ENCODE results near the gene UNC13A. TPM values are rescaled to one million over a fixed set of nuclear protein-coding genes. Genes with fewer than 3 reads are reported as not detected.
"Not testable (repeated sequence)": the region's sequence is repeated elsewhere in the genome, so short reads cannot be mapped to it uniquely, and the experiment has no call there.

Gene UNC13A
- total RNA-seq, 2 experiments from 2014 or later, result 0.08 TPM; not detected in 1

GRCh38 chr19:17570291-17570690 lies 117.9 kb downstream of the UNC13A start:
- H3K4me1 Mint-ChIP-seq, H3K4me3 Mint-ChIP-seq, DNase-seq, H3K27ac Mint-ChIP-seq, H3K9me3 Mint-ChIP-seq, H3K27me3 Mint-ChIP-seq: not testable (repeated sequence)
- H3K36me3 Mint-ChIP-seq, result peaks cover 20% of the 10 kb centered on the region

GRCh38 chr19:17567940-17568339 lies 120.2 kb downstream of the UNC13A start:
- no peak for DNase-seq
- no peaks in the 10 kb centered on the region for H3K9me3 Mint-ChIP-seq
- H3K4me3 Mint-ChIP-seq, result no peak overlapping the region
- H3K36me3 Mint-ChIP-seq, result peaks cover 15% of the 10 kb centered on the region
- H3K27ac Mint-ChIP-seq, result no peak overlapping the region
- H3K4me1 Mint-ChIP-seq, result peaks cover 3% of the 10 kb centered on the region
- no peaks in the 10 kb centered on the region for H3K27me3 Mint-ChIP-seq

- H3K9me3 Mint-ChIP-seq, result no peaks in the 10 kb centered on the region
- DNase-seq, result no peak
- no peak overlapping the region for H3K27ac Mint-ChIP-seq
- no peaks in the 10 kb centered on the region for H3K27me3 Mint-ChIP-seq
- peaks cover 17% of the 10 kb centered on the region for H3K36me3 Mint-ChIP-seq
- no peak overlapping the region for H3K4me3 Mint-ChIP-seq
- H3K4me1 Mint-ChIP-seq, result no peaks in the 10 kb centered on the region
These were observed 122.5 kb downstream of the UNC13A start for GRCh38 chr19:17565611-17566010.

GRCh38 chr19:17564781-17565180 lies 123.4 kb downstream of the UNC13A start:
- Mint-ChIP-seq H3K27me3 (no peaks in the 10 kb centered on the region), H3K4me1 (peaks cover 2% of the 10 kb centered on the region), H3K9me3 (no peaks in the 10 kb centered on the region), H3K27ac (no peak overlapping the region), H3K4me3 (no peak overlapping the region), H3K36me3 (peaks cover 24% of the 10 kb centered on the region)
- DNase-seq, result no peak

GRCh38 chr19:17562561-17562960 lies 125.6 kb downstream of the UNC13A start:
- H3K36me3 Mint-ChIP-seq, result peaks cover 21% of the 10 kb centered on the region
- peaks cover 2% of the 10 kb centered on the region for H3K4me1 Mint-ChIP-seq
- H3K9me3 Mint-ChIP-seq, result no peaks in the 10 kb centered on the region
- H3K4me3 Mint-ChIP-seq, result no peak overlapping the region
- no peak for DNase-seq
- H3K27ac Mint-ChIP-seq, result no peak overlapping the region
- no peaks in the 10 kb centered on the region for H3K27me3 Mint-ChIP-seq

- Mint-ChIP-seq H3K27ac (no peak overlapping the region), H3K36me3 (peaks cover 24% of the 10 kb centered on the region), H3K4me1 (peaks cover 2% of the 10 kb centered on the region), H3K9me3 (no peaks in the 10 kb centered on the region), H3K4me3 (no peak overlapping the region), H3K27me3 (no peaks in the 10 kb centered on the region)
- no peak for DNase-seq
These were observed 126.1 kb downstream of the UNC13A start for GRCh38 chr19:17562097-17562496.

- H3K4me3 Mint-ChIP-seq, result no peak overlapping the region
- peaks cover 6% of the 10 kb centered on the region for H3K4me1 Mint-ChIP-seq
- no peaks in the 10 kb centered on the region for H3K27me3 Mint-ChIP-seq
- H3K9me3 Mint-ChIP-seq, result no peaks in the 10 kb centered on the region
- H3K27ac Mint-ChIP-seq, result peak overlapping the region; percentile 48
- no peak for DNase-seq
- peaks cover 32% of the 10 kb centered on the region for H3K36me3 Mint-ChIP-seq
These were observed 128.0 kb downstream of the UNC13A start for GRCh38 chr19:17560205-17560595.

GRCh38 chr19:17557466-17557865 lies 130.7 kb downstream of the UNC13A start:
- peaks cover 9% of the 10 kb centered on the region for H3K4me1 Mint-ChIP-seq
- H3K4me3 Mint-ChIP-seq, result peak overlapping the region; percentile 87
- H3K27ac Mint-ChIP-seq, result no peak overlapping the region
- no peaks in the 10 kb centered on the region for H3K9me3 Mint-ChIP-seq
- peaks cover 29% of the 10 kb centered on the region for H3K36me3 Mint-ChIP-seq
- no peaks in the 10 kb centered on the region for H3K27me3 Mint-ChIP-seq
- no peak for DNase-seq

- peak overlapping the region; percentile 45 for H3K27ac Mint-ChIP-seq
- no peaks in the 10 kb centered on the region for H3K9me3 Mint-ChIP-seq
- H3K36me3 Mint-ChIP-seq, result peaks cover 28% of the 10 kb centered on the region
- H3K27me3 Mint-ChIP-seq, result no peaks in the 10 kb centered on the region
- H3K4me3 Mint-ChIP-seq, result peak overlapping the region; percentile 87
- no peak for DNase-seq
- peaks cover 9% of the 10 kb centered on the region for H3K4me1 Mint-ChIP-seq
These were observed 131.2 kb downstream of the UNC13A start for GRCh38 chr19:17556995-17557394.

- peak overlapping the region; percentile 87 for H3K4me3 Mint-ChIP-seq
- peak overlapping the region; percentile 83 for H3K27ac Mint-ChIP-seq
- H3K9me3 Mint-ChIP-seq, result no peaks in the 10 kb centered on the region
- no peak for DNase-seq
- peaks cover 9% of the 10 kb centered on the region for H3K4me1 Mint-ChIP-seq
- H3K27me3 Mint-ChIP-seq, result no peaks in the 10 kb centered on the region
- H3K36me3 Mint-ChIP-seq, result peaks cover 22% of the 10 kb centered on the region
These were observed 132.0 kb downstream of the UNC13A start for GRCh38 chr19:17555929-17556813.

GRCh38 chr19:17555480-17555928 lies 132.7 kb downstream of the UNC13A start, which contains the start of gene COLGALT1:
Gene COLGALT1, plus strand, starts transcription at chr19:17555649. Its CDS starts 65 bp downstream, at chr19:17555714.
- H3K27me3 Mint-ChIP-seq, result no peaks in the 10 kb centered on the region
- peak; percentile 98 for DNase-seq
- peaks cover 9% of the 10 kb centered on the region for H3K4me1 Mint-ChIP-seq
- peak within 1 kb of the TSS; percentile 83 for H3K27ac Mint-ChIP-seq
- peak within 1 kb of the TSS; percentile 87 for H3K4me3 Mint-ChIP-seq
- peaks cover 21% of the 10 kb centered on the region for H3K36me3 Mint-ChIP-seq
- no peaks in the 10 kb centered on the region for H3K9me3 Mint-ChIP-seq

GRCh38 chr19:17554968-17555479 lies 133.1 kb downstream of the UNC13A start:
- Mint-ChIP-seq H3K27ac (peak overlapping the region; percentile 77), H3K4me3 (peak overlapping the region; percentile 80), H3K27me3 (no peaks in the 10 kb centered on the region)

GRCh38 chr19:17553256-17553655 lies 134.9 kb downstream of the UNC13A start:
- Mint-ChIP-seq H3K27ac (no peak overlapping the region), H3K27me3 (no peaks in the 10 kb centered on the region)

More at GRCh38 chr19:17554968-17555479, 133.1 kb downstream of the UNC13A start:
- DNase-seq, result no peak
- H3K36me3 Mint-ChIP-seq, result peaks cover 17% of the 10 kb centered on the region
- H3K9me3 Mint-ChIP-seq, result no peaks in the 10 kb centered on the region
- H3K4me1 Mint-ChIP-seq, result peaks cover 7% of the 10 kb centered on the region

GRCh38 chr19:17552735-17553134 lies 135.4 kb downstream of the UNC13A start:
- not testable (repeated sequence) for H3K4me3 Mint-ChIP-seq, H3K9me3 Mint-ChIP-seq
- H3K36me3 Mint-ChIP-seq, result peaks cover 11% of the 10 kb centered on the region

More at GRCh38 chr19:17553256-17553655, 134.9 kb downstream of the UNC13A start:
- H3K36me3 Mint-ChIP-seq, result peaks cover 11% of the 10 kb centered on the region
- peaks cover 7% of the 10 kb centered on the region for H3K4me1 Mint-ChIP-seq
- DNase-seq, result no peak
- no peaks in the 10 kb centered on the region for H3K9me3 Mint-ChIP-seq
- H3K4me3 Mint-ChIP-seq, result no peak overlapping the region

More at GRCh38 chr19:17552735-17553134, 135.4 kb downstream of the UNC13A start:
- not testable (repeated sequence) for DNase-seq, H3K4me1 Mint-ChIP-seq, H3K27me3 Mint-ChIP-seq, H3K27ac Mint-ChIP-seq
